DMS53 treated with DMSO at 0.1 percent for 48 hours (cell line): ENCODE results near the gene RGMA.
A peak's percentile ranks its signal among the peaks of the same experiment; 100 is the strongest.
"Not testable (repeated sequence)": the region's sequence is repeated elsewhere in the genome, so short reads cannot be mapped to it uniquely, and the experiment has no call there.

ENCODE experiments used
- DNase-seq: peaks from one replicate; lab custom pipeline; 2025; ENCODE audit not compliant: unreplicated experiment; lab: John Stamatoyannopoulos, UW

Gene RGMA

GRCh38 chr15:93067649-93068085 lies 21.3 kb downstream of the RGMA start:
- no peak for DNase-seq

GRCh38 chr15:93066834-93067648 lies 22.0 kb downstream of the RGMA start:
- no peak for DNase-seq

- no peak for DNase-seq
These were observed 22.8 kb downstream of the RGMA start for GRCh38 chr15:93066224-93066681.

GRCh38 chr15:93065641-93066045 lies 23.4 kb downstream of the RGMA start:
- no peak for DNase-seq

GRCh38 chr15:93063796-93064690 lies 25.0 kb downstream of the RGMA start:
- no peak for DNase-seq

- no peak for DNase-seq
These were observed 25.7 kb downstream of the RGMA start for GRCh38 chr15:93063262-93063671.

GRCh38 chr15:93062628-93063261 lies 26.3 kb downstream of the RGMA start:
- DNase-seq: not testable (repeated sequence)

GRCh38 chr15:93060336-93061248 lies 28.4 kb downstream of the RGMA start:
- DNase-seq: no peak

- no peak for DNase-seq
These were observed 29.6 kb downstream of the RGMA start for GRCh38 chr15:93059442-93059841.

GRCh38 chr15:93058904-93059427 lies 30.0 kb downstream of the RGMA start:
- no peak for DNase-seq

- no peak for DNase-seq
These were observed 30.9 kb downstream of the RGMA start for GRCh38 chr15:93058128-93058527.

GRCh38 chr15:93057618-93058017 lies 31.4 kb downstream of the RGMA start:
- DNase-seq: no peak

- no peak for DNase-seq
These were observed 32.2 kb downstream of the RGMA start for GRCh38 chr15:93056836-93057235.

GRCh38 chr15:93055211-93055610 lies 33.8 kb downstream of the RGMA start:
- no peak for DNase-seq

- no peak for DNase-seq
These were observed 36.7 kb downstream of the RGMA start for GRCh38 chr15:93052090-93052879.

- DNase-seq: no peak
These were observed 37.5 kb downstream of the RGMA start for GRCh38 chr15:93051236-93052089.

GRCh38 chr15:93050648-93051047 lies 38.4 kb downstream of the RGMA start:
- DNase-seq: no peak

- DNase-seq: peak; percentile 43
These were observed 39.0 kb downstream of the RGMA start for GRCh38 chr15:93049914-93050578.
